ENCODE data around the gene TFEB.
"Not testable (repeated sequence)": the region's sequence is repeated elsewhere in the genome, so short reads cannot be mapped to it uniquely, and the experiment has no call there.

Gene TFEB

GRCh38 chr6:41735427-41736185, at the start of gene TFEB:
TSS of gene TFEB (minus strand) at chr6:41735608. CDS start at chr6:41691213, 44,395 bp downstream.
- DNase-seq, result peak; percentile 81 to 86

- no peak for DNase-seq
Observed at GRCh38 chr6:41784581-41785171, 49.3 kb upstream of the TFEB start.

- no peak for DNase-seq
Observed at GRCh38 chr6:41783106-41783780, 47.8 kb upstream of the TFEB start.

GRCh38 chr6:41781366-41781730, 45.9 kb upstream of the TFEB start:
- no peak for DNase-seq

GRCh38 chr6:41780551-41781365, 45.4 kb upstream of the TFEB start, which contains the start of gene PRICKLE4:
TSS of gene PRICKLE4 (plus strand) at chr6:41780782. CDS start at chr6:41783474, 2,692 bp downstream.
- DNase-seq, result no peak

GRCh38 chr6:41779788-41780550, 44.6 kb upstream of the TFEB start, which contains the start of gene FRS3:
TSS of gene FRS3 (minus strand) at chr6:41779900. CDS start at chr6:41776987, 2,913 bp downstream.
- DNase-seq, result peak; percentile 89 to 92

GRCh38 chr6:41779336-41779735, 43.9 kb upstream of the TFEB start:
- DNase-seq, result no peak

GRCh38 chr6:41778895-41779294, 43.5 kb upstream of the TFEB start:
- no peak for DNase-seq

GRCh38 chr6:41777551-41778285, 42.3 kb upstream of the TFEB start:
- DNase-seq, result peak; percentile 75

- no peak for DNase-seq
Observed at GRCh38 chr6:41775293-41775882, 40.0 kb upstream of the TFEB start.

- no peak for DNase-seq
Observed at GRCh38 chr6:41774841-41775240, 39.4 kb upstream of the TFEB start.

GRCh38 chr6:41771058-41771983, 35.9 kb upstream of the TFEB start:
- DNase-seq, result no peak

GRCh38 chr6:41770381-41771057, 35.1 kb upstream of the TFEB start:
- DNase-seq, result no peak

- no peak for DNase-seq
Observed at GRCh38 chr6:41769376-41769775, 34.0 kb upstream of the TFEB start.

- DNase-seq, result no peak
Observed at GRCh38 chr6:41768545-41769308, 33.3 kb upstream of the TFEB start.

- no peak for DNase-seq
Observed at GRCh38 chr6:41767112-41767833, 31.9 kb upstream of the TFEB start.

- not testable (repeated sequence) for DNase-seq
Observed at GRCh38 chr6:41766043-41766664, 30.7 kb upstream of the TFEB start.

Measured in Kasumi-1 (cell line).